Left ventricle myocardium inferior (tissue), 1 donor: Measurements from ENCODE around the gene USO1. TPM values are rescaled to one million over a fixed set of nuclear protein-coding genes. Genes with fewer than 3 reads are reported as not detected.
"Not testable (repeated sequence)": the region's sequence is repeated elsewhere in the genome, so short reads cannot be mapped to it uniquely, and the experiment has no call there.

ENCODE experiments used
- DNase-seq: peaks from one replicate; pipeline ENCODE4 v3.0.0-alpha.2; 2020
- H3K27ac ChIP-seq: fragments of 200-600 bp; replicated peaks from 2 replicates; pipeline ENCODE4 v1.8.0; 2021
- H3K27me3 ChIP-seq: fragments of 200-600 bp; 2 replicates; pipeline ENCODE4 v1.8.0; 2021; ENCODE audit warnings: low read depth
- H3K36me3 ChIP-seq: fragments of 200-600 bp; 2 replicates; pipeline ENCODE4 v1.8.0; 2021
- H3K4me1 ChIP-seq: fragments of 200-600 bp; 2 replicates; pipeline ENCODE4 v1.8.0; 2021
- H3K4me3 ChIP-seq: fragments of 200-600 bp; 2 replicates; pipeline ENCODE4 v1.8.0; 2021; ENCODE audit warnings: mild to moderate bottlenecking, moderate library complexity
- H3K9me3 ChIP-seq: fragments of 200-600 bp; replicated peaks from 2 replicates; pipeline ENCODE4 v1.8.0; 2021
- intact Hi-C: fragments of 100-400 bp; cut with micrococcal nuclease; formaldehyde crosslinking; loops from one replicate; pipeline ENCODE4 v1.11.0; 2022
- total RNA-seq: library from RNA; stranded (reverse); fragmentation: NEBNext Ultra II Directional; extraction: Animal tissue kit (Norgen Biotek cat#: 25700); gene quantifications from one replicate; pipeline ENCODE4 v1.2.1, GENCODE V29; 2021
- TF ChIP-seq, protein P1 (sequence below): fragments of 200-600 bp; IDR thresholded peaks from 2 replicates; pipeline ENCODE4 v1.8.0; 2021; ENCODE audit warnings: antibody characterized with exemption, mild to moderate bottlenecking, borderline replicate concordance
- donor health status: DM: no; HTN: yes; CAD: no; lungs with severe emphysema.

Gene USO1
- total RNA-seq, 1 donor from 2014 or later = 84.3 TPM

DNA sequence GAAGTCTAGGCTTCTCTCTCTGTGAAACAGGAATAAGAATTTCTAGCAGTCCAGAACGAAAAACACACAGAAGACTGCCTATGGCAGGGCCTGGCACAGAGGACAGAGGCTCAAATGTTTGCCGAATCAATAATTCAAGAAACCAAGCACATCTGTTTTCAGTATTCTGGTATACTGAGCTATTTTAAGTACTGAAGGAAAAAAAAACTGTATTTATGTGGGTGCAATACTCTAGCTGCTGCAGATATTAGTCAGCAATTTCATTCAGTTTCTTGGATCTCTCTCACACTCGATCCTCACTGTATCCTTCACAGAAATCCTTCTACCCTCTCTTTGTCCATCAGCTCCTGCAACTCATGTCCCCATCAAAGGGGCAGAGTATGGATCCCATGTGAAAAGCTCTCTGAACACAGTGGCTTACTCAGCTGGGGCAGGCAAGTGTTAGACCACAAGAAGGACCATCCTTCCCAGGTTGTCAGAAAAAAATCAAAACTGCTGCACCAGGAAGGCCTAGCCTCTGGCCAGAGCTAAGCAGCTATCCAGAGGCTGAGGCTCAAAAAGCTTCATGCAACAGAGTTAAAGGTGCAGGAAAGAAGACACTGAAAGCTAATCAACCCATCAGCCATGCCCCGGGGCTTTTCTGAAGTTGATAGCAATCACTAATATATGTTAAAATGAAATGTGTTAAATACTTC is 9.1 kb upstream of the USO1 start:
- H3K36me3 ChIP-seq = no peaks in the 10 kb centered on the region
- H3K4me1 ChIP-seq = peaks cover 23% of the 10 kb centered on the region
- no peak overlapping the region for H3K4me3 ChIP-seq
- no peak for DNase-seq
- TF ChIP-seq, protein P1, sequence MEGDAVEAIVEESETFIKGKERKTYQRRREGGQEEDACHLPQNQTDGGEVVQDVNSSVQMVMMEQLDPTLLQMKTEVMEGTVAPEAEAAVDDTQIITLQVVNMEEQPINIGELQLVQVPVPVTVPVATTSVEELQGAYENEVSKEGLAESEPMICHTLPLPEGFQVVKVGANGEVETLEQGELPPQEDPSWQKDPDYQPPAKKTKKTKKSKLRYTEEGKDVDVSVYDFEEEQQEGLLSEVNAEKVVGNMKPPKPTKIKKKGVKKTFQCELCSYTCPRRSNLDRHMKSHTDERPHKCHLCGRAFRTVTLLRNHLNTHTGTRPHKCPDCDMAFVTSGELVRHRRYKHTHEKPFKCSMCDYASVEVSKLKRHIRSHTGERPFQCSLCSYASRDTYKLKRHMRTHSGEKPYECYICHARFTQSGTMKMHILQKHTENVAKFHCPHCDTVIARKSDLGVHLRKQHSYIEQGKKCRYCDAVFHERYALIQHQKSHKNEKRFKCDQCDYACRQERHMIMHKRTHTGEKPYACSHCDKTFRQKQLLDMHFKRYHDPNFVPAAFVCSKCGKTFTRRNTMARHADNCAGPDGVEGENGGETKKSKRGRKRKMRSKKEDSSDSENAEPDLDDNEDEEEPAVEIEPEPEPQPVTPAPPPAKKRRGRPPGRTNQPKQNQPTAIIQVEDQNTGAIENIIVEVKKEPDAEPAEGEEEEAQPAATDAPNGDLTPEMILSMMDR = no peak
- peak overlapping the region; percentile 31 for H3K27ac ChIP-seq
- H3K9me3 ChIP-seq = no peaks in the 10 kb centered on the region
- intact Hi-C loops = no loop called here
- no peaks in the 10 kb centered on the region for H3K27me3 ChIP-seq

- H3K4me3 ChIP-seq, H3K36me3 ChIP-seq, intact Hi-C loops, H3K9me3 ChIP-seq, H3K27me3 ChIP-seq, DNase-seq, H3K27ac ChIP-seq: not testable (repeated sequence)
- H3K4me1 ChIP-seq = peaks cover 20% of the 10 kb centered on the region
Observed at GRCh38 chr4:75716054-75716453, 8.3 kb upstream of the USO1 start.

DNA sequence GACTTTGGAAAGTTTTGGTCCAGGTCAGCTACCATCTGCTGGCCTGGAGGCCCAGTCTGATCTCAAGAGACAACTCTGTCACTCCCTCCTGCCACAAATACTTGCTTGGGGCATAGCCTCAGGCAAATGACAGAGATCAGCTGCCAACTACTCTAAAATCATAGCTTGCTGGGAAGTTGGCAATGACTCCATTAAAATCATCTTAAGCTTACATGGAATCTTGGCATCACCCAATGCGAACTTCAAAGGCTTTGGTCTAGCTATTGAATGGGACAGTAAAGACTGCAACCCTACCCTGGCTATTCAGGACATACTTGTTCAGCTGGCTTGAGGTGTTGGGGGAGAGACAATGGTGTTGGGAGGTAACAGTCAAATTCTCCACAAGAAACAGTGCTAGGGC is 7.0 kb upstream of the USO1 start:
- intact Hi-C loops = no loop called here
- no peak overlapping the region for H3K4me3 ChIP-seq
- no peaks in the 10 kb centered on the region for H3K9me3 ChIP-seq
- no peak overlapping the region for H3K27ac ChIP-seq
- peaks cover 26% of the 10 kb centered on the region for H3K4me1 ChIP-seq
- no peak for DNase-seq
- H3K36me3 ChIP-seq = no peaks in the 10 kb centered on the region
- H3K27me3 ChIP-seq = no peaks in the 10 kb centered on the region
- TF ChIP-seq, protein P1 = no peak

GRCh38 chr4:75718529-75718928 is 5.8 kb upstream of the USO1 start:
- TF ChIP-seq, protein P1 = no peak
- intact Hi-C loops = no loop called here
- H3K9me3 ChIP-seq = no peaks in the 10 kb centered on the region
- no peak overlapping the region for H3K4me3 ChIP-seq
- H3K27ac ChIP-seq = no peak overlapping the region
- DNase-seq = no peak
- H3K27me3 ChIP-seq = no peaks in the 10 kb centered on the region
- H3K4me1 ChIP-seq = peaks cover 37% of the 10 kb centered on the region
- no peaks in the 10 kb centered on the region for H3K36me3 ChIP-seq

DNA sequence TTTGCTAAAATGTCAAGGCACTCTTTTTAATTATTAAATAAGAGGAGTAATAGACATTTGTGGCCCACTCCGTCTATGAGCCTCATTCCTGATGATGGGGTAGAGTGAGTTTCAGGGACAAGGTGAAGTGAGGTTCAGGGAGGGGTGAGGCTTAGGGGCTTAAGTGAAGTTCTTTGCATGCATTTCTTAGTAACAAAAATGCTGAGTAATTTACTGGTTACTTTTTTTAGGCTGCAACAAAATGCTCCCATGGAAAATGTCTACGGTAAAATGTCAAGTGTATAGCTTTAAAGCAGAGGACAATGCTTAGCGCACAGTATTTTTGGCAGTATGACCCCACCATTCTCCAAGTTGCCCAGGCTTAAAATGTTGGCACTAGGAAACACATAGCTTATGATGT is 2.0 kb upstream of the USO1 start:
- no peaks in the 10 kb centered on the region for H3K9me3 ChIP-seq
- H3K36me3 ChIP-seq = no peaks in the 10 kb centered on the region
- no peaks in the 10 kb centered on the region for H3K27me3 ChIP-seq
- TF ChIP-seq, protein P1 = no peak
- H3K4me1 ChIP-seq = peaks cover 52% of the 10 kb centered on the region
- peak overlapping the region; percentile 97 for H3K27ac ChIP-seq
- DNase-seq = no peak
- intact Hi-C loops = loop anchor here (5.0 kb wide), 1 partner anchor 50 kb away; the partner anchor contains the start of gene G3BP2
- peak overlapping the region; percentile 92 for H3K4me3 ChIP-seq
